NCI-H82 treated with DMSO at 0.1 percent for 48 hours (cell line): ENCODE data around the gene LRCH1.

Source experiments
- DNase-seq: peaks from one replicate; lab custom pipeline; 2025; ENCODE audit not compliant: unreplicated experiment; lab: John Stamatoyannopoulos, UW

The LRCH1 gene

DNA sequence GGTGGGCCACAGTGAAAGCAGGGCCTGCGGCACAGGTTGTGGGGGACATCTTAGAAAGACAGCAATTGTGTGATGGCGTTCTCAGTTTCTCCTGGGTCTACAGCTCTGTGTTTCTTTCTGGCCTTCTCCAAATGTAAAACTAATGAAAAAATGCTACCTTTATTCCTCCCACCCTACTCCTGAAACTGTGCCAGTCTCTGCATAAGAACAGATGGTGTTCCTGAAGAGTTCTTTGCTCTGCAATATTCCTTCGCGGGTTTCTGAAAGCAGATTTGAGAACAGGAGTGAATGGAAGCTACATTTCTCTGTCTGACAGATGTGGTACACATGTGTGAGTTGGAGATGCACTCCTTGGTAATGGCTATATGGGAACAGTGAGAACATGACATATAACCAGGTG lies 18.0 kb upstream of the LRCH1 start:
- no peak for DNase-seq

DNA sequence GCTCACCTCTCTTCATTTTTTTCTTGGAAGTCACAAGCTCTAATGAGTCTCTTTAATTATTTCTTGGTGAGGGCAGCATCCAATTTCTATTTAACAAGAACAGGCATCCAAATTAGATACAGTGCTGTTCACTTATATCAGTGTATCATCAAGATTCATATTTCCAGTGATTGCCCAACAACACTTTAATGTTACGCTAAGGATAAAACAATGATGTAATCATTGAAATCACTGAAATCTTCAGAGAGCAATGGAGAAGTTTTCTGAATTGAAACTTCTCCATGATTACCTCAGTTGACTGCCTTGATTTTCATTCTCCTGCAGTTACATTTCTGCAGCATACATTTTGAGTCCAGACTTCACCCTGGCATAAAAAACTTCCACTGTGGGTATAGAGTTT lies 17.1 kb upstream of the LRCH1 start:
- no peak for DNase-seq

DNA sequence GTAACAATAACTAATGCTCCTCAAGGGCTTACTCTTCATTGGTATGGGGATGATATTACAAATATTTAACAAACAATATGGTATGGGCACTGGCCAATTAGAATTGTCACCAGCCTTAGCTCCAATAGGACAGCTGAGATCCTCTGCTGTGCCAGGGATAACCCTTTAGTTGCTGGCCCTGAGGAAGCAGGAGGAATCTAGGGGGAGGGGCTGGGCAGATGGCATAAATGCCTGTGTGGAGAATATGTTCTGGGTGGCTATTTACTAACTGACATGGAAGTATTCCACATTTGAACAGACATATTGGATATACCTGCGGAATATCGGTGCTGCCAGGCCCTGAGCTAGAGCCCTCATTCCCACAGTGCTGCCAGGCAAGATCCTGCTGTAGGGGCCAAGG lies 16.6 kb upstream of the LRCH1 start:
- DNase-seq, result no peak

DNA sequence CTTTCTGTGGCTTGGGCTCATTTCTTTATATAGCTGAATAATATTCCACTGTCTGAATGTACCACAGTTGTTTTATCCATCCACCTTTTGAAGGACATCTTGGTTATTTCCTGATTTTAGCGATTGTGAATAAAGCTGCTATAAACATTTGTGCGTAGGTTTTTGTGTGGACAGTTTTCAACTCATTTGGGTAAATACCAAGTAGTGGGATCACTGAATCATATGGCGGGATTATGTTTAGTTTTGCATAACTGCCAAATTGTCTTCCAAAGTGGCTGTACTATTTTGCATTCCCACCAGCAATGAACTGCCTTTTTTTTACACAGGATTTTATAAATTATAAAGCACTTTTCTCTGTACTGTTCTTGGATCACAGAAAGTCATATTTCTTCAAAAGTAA lies 13.7 kb upstream of the LRCH1 start:
- DNase-seq, result no peak

DNA sequence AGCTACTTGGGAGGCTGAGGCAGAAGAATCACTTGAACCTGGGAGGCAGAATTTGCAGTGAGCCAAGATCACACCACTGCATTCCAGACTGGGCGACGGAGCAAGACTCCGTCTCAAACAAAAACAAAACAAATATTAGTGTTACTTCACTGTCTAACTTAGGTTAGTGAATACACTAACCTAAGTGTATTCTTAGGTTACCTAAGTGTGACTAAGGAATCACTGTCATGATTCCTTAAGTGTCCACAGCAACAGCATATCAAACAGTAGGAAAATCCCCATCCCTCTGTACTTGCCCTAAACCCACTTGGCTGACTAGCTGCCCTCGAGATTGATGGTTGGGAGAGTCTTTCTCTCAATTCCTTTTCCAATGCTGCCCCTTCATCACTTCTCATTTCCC lies 11.8 kb upstream of the LRCH1 start:
- DNase-seq, result no peak

DNA sequence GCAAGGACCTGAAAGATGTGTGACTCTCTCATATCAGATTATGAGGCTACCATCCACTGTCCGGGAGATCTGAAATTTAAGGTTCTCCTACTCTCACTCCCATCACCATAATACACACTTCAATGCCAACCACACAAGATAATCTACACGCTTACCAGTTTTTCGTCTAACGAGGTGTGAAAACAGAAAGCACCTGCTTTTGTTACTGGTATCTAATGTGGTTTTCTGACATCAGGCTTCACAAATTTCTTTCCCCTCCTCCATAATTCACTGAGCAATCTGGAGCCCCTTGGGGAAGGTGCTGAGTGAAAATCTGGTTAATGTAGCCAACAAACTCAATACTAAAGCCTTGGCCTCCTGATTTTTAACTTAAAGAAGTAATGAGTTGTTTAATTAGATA lies 10.1 kb upstream of the LRCH1 start:
- DNase-seq, result no peak

DNA sequence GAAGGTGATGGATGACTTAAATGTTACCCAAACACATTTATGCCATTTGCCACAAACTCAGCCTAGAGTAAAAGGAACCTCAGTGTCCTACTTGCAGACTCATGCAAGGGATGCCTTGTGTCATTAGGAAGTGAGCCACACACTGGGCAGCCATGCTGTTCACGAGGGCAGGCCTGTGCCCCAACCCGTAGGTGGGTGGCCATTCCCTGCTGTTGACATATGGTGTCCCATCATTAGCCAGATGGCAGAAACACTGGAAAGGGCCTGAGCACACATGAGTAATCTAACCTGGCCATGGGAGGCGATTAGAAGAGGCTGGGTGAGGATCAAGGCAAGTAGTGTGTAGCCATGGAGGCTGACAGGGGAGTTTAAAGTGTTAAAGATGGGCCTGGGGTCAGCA lies 9.7 kb upstream of the LRCH1 start:
- peak; percentile 81 for DNase-seq

DNA sequence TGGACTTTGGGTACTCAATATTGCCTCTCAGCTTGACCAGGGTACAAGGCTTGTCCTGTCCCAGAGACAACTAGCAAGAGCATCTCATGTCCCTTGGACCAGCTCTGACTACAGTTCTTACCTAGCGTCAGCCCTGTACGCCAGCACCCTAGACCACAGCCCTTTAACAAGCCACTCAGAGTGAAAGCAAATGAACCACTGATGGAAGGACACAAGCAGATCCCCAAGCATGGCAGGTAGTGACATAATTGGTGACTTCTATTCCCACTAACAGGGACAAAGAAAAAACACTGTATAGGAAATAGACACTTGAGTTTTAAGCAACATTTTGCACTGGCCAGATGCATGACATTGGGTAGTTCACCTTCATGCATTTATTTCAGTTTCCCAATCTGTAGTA lies 8.8 kb upstream of the LRCH1 start:
- no peak for DNase-seq

DNA sequence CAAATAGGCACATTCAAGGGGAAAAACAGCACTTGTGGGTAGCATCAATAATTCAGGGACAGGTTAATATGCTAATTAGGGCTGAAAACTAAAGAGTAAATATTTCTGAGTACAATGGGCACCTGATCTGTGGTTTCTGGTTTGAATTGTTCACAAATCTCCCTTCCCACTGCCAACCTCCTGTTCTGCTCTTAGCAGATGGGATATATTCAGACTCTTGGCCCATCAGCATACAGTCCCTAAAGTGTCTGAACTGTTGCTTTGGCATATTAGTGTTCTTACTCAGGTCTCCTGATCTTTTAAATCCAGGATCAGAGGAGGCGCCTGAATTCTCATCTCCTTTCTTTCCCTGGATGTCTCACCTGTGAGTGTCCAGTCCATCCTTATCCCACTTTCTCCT lies 8.2 kb upstream of the LRCH1 start:
- no peak for DNase-seq

DNA sequence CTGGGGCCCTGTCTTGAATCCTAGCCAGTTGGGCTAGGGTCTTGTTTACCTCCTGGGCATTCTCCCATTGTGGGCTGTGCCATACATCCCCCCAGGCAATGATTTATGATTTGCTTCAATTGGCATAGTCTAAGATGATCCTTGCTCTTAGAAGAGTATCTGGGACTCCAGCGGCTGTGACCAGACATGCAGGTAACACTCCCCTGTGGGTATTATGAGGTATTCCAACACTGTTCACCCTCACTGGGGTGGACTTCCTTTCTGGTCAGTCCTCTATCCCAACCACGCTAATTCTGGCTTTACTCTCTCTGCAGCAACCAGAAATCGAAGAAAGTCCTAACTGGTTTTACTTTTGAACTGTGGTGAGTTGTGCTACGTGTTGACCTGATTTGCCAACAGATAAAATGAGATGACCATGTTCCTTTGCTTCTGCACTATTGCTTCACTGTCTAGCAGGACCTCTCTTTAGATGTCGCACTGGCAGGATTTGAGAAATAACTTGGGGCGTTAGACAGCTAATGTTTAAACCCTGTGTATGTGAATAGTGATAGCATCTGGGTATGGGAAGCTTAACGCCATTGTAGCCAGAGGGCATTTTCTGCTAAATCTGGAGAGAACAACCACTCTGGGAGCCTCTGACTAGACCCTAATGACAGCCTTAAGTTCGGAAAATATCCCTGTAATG lies 6.7 kb upstream of the LRCH1 start:
- DNase-seq, result no peak

DNA sequence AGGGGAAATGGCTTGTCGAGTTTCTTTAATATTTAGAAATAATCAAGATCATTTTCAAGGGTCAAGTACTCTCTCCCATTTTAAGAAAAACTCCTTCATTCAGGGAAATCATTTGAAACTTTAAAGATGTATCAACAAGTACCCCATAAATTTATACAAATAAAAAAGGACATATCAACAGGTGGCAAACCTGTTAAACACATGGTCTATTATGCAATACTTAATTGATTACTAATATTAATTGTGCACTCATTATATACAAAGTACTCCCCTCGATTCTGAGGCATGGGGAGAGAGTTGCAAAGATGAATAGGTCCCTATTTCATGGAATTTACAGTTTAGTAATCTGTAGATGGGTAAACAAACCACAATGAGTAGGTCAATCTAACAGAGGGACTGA lies 2.1 kb upstream of the LRCH1 start:
- no peak for DNase-seq

DNA sequence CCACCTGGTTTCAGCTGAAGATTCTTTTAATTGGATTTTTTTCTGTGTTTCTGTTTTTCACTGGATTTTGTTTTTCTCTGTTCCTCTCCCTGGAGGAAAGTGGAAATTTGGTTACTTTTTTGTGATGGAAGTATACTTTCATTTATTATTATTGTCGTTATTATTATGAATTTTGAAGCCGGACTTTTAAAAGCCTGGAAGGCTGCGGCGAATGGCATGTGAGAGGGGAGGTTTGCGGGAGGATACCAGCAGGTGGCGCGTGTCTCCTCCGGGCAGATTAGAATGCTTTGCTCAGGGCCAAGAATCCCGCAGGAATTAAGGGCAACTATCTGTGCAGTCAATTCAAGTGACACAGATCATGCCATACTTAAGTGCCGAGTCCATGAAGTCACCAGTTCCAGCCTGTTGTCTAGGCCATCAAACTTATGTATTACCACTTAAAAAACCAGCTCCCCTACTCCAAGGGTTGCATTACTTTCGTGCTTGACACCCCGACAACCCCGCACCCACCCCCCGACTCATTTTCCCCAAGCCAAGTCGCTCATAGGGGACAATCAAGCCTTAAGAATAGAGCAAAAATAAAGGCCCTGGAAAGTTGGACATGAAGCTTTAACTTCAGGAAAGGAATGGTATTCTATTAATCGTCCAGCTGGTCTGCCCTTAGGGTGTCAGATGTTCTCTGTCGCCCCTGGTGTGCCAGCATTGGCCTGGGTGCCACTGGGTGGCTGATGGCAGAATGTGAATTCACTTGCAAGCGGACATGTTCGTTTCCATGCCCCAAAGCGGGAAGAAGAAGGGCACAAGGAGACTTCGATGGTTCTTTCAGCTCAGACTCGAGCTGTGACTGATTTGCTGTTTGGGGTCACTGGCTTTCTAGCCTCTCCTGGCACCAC lies 1.3 kb upstream of the LRCH1 start:
- peak; percentile 90 for DNase-seq

DNA sequence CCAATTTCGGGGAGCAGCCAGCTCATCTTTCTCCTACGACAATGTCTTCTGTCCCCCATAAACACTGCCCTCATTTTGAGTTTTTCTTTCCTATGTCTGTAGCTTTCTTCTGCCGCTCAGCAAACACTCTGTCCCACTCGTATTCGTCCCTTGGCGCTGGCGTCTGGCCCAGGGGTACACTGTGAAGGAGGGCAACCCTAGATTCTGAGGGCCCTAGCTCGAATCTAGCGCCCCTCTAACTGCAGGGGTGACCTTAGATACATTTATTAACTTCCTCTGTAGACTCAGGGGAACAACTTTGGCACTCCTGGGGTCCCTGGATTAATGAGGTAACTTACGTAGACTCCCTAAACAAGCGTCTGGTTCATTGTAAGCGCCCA lies 677 bp upstream of the LRCH1 start:
- DNase-seq, result no peak

DNA sequence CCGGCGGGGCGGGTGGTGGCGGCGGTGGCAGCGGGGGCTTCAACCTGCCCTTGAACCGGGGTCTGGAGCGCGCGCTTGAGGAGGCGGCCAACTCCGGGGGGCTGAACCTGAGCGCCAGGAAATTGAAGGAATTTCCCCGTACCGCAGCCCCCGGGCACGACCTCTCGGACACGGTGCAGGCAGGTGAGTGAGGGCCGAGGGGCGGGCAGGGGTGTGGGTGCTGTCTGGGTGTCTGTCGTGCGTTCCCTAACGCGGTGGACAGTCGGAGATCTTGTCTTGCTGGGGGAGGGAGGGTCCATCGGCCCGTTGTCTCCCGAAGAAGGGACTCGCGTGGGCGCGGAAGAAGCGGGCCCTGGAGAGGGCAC lies 533 bp downstream of the LRCH1 start:
- DNase-seq, result no peak

DNA sequence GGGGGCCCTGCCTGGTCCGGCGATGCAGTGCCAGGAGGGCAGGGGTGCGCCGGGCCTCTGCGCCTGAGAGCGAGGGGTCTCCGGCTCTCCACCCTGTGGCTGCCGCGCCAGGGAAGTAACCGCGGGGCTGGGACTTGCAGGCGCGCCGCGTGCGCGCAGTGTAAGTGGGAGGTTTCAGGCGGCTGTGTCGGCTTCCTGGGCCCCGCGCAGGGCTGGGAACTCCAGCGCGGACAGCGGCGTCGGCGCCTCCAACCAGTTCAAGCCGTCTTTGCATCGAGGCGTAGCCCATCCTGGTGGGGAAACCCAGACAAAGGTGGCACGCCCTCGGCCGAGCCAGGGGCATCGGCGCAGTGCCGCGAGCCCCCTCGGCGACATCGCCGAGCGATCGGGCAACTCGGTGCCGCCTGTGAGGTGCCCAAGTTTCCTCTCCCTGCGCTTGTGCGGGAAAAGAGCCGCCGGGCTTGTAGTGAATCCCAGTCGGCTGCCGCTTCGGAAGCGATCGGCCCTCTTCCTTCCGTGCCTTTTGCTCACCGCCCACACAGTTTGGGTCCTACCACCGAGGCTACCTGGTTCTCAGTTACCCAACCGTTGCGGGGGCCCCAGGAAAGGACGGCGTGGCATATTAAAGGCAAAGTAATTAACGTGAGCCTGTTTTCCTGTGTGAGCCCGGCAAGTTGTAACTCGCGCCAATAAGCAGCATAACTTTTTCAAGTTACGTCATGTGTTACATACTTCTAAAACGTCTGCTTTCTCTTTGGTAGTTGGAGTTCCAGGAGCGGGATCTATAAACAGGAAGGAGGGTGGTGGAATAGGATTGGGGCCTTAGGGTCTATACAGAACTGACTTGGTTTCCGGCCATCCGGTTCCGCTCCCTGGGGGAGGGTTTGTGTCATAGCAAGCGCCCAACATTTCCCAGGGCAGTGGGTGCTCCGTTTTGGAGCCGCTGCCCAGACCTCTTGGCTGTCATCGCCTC lies 1.2 kb downstream of the LRCH1 start:
- DNase-seq, result peak; percentile 59

DNA sequence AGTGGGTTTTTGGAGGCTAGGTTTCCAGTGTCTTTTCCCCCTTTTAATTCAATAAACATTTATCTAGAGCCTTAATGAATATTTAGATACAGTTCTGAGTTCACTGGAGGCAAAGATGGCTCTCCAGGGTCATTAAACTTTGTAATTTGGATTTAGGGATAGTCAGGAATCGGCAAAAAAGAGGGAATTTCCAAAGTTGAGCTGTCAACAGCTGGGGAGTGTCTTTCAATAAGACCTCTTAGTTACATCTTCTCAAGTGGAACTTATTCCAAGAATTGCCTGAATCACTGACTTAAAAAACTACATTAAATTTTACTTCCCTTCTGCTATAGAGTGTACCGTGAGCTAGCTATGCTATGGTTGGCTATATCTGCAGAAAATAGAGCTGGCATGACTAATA lies 2.0 kb downstream of the LRCH1 start:
- DNase-seq, result no peak

DNA sequence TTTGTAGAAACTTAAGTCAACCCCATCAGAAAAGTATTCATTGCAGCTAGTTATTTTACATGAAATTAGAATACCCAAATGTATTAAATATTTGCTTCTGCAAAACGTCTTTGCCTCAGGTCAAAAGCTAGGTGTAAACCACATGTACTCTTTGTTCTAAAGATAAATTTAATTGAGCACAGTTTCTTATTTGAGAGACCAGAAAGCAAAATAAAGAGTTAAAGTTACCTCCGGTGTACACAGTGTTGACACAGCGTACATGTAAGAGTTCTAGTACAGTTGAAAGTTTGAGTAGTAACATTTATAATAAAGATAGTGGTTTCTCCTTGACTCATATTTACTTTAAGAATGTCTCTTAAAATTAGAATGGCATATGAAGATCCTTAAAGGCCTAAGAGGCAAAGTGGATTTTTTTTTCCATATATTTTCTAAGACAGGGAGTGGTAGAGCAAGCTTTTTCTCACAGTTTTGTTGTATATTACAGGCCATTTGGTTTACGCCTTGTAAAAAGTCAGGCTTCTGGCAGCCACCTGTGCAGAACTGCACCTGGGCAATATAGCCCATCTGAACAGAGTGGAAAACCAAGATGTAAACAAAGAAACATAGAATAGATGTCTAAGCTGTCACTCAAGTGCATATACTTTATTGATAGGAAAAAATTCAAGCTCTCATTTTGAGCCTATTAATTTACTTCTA lies 2.9 kb downstream of the LRCH1 start:
- DNase-seq, result no peak

DNA sequence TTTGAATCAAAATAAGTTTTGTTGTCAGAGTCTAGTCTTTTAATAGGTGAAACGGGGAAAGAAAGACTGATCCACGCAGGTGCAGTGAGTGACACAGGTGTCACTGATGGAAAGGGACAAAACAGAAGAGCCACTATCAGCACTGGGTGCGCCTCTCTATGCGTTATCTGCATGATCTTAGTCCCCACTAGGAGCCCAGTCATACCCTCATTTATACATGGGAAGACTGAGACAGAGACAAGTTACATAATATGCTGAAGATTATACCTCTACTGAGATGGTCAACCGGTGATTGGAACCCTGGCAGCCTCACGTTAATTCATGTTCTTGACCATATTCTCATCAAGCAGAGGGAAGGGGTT lies 3.4 kb downstream of the LRCH1 start:
- no peak for DNase-seq

DNA sequence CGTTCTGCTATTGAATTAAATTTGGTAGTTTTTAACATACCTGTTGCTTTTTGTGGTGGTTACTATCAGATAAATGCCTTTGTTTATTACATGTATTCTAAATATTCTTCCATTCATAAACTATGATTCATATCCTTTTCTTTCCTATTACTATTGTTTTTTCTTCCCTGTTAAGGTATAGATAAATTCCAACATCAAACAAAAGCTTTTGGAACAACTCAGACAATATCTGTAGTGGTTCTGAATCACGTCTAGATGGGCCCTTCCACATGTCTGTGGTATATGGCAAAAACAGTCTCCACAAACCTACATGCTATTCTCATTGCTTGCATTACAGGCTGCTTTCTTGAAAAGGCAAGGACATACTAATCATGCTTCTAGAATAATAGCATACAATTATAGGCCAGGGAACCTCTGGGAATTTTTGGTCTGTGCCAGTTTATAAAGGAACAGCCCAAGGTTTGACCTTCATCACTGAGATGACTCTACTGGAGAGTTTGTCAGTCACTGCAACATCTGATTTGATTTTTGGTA lies 6.4 kb downstream of the LRCH1 start:
- no peak for DNase-seq

DNA sequence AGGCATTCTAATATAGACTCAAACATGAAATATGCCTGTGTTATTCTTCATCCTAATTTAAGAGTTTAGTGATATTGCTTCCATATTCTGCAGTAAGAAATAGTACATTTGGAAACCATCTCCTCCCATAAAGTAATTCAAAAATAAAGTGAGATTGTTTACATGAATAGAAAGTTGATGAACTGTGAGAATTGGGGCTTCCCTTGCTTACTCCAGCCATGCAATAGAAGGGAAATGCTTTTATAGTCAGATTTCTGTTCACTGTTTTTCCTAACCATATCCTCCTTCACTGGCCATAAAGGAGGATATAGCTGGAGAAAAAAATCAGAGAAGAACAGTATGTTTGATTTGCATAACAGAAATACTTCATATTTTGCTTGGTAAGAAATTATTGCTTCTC lies 7.8 kb downstream of the LRCH1 start:
- DNase-seq, result no peak

DNA sequence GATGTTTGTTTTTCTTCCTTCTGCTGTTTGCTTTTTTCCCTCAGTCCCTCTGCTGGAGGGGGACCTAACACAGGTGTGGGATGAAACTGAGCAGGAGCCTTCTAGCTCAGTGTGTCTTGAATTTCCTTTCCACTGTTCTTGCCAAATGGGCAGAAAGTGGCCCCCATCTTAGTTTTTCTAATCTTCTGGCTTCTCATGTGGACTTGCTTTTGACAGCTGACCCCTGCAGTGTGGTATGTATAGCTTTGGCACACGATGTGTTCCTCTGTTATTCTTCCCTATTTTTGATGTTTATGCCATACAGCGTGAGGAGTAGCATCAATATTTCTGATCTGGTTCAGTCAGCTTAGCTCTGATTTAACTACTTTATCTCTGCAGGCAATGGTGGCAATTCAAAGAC lies 8.3 kb downstream of the LRCH1 start:
- DNase-seq, result no peak
